ENCODE data around the gene ZNF70. TPM values are rescaled to one million over a fixed set of nuclear protein-coding genes. Genes with fewer than 3 reads are reported as not detected.

Gene ZNF70
- total RNA-seq = 2.5 and 3.0 TPM in 2 replicates

DNA sequence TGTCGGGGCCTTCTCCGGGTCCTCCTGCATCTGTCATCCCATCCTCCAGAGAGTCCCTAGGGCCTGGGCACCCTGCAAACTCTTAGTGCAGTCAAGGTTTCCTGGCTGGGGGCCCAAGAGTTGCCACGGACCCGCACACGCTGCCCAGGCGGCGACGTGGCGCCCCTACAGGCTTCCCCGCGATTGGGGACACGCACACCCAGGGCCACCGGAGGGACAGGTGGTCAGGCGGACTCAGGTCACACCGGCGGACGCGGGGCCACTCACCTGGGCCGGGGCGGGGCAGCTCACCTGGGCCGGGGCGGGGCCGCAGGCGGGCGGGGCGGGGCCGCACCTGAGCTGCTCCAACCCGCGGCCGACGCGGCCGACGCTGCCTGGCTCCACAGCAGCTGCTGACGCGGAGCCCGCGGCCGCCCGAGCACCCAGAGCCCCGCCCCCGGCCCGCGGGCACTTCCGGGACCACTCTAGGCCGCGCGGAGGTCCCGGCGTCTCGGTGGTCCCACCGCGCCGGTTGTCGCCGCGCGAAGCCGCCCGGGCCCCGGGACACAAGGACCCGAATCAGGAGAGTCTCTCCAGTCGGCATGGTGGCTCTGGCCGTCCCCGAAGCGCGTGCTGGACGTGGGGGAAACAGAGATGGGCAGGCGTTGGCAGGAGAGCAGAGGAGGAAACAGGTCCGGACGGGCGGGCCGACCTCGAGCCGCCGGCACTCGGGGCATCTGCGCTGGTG, at the start of gene ZNF70:
Gene ZNF70 (minus strand): TSS at position 399 of the 727 bp plus-strand sequence. CDS start 5,972 bp downstream, outside the sequence.
- intact Hi-C loops (cut with micrococcal nuclease) = loop anchor here (2.0 kb wide), 1 partner anchor 46 kb away; no protein-coding TSS in a partner anchor

DNA sequence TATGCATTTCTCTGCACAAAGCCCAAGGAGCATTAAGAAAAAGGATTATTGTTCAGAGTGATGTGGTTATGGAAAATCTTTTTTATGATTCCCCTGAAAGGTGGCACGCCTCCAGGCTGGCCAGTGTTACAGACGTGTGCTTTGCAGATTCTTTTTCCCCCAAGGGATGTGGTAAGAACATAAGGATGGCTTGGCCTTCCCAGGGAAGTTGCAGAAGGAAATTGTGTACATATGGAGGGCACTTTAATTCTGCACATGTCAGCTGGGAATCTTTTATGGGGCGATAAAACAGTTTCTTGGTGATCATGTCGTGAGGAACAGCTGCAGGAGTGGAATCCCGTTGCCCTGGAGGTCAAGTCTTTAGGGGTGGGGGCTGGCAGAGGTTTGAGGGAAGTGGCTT, 45.5 kb upstream of the ZNF70 start:
- intact Hi-C loops (cut with micrococcal nuclease) = no loop called here

DNA sequence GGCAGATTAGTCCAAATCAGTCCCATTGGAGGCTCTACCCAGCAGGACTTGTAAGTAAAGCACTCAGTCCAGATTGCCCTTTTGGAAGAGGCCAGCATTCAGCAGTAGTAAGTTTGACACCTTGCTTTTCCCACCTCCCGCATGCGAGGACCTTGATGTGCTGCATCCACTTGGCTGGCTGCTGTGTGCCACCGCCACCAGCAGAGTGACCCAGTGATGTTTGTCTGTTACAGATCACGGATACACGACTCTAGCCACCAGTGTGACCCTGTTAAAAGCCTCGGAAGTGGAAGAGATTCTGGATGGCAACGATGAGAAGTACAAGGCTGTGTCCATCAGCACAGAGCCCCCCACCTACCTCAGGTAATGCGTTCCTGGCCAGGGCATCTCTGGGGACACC, 42.4 kb upstream of the ZNF70 start:
- intact Hi-C loops (cut with micrococcal nuclease) = no loop called here

DNA sequence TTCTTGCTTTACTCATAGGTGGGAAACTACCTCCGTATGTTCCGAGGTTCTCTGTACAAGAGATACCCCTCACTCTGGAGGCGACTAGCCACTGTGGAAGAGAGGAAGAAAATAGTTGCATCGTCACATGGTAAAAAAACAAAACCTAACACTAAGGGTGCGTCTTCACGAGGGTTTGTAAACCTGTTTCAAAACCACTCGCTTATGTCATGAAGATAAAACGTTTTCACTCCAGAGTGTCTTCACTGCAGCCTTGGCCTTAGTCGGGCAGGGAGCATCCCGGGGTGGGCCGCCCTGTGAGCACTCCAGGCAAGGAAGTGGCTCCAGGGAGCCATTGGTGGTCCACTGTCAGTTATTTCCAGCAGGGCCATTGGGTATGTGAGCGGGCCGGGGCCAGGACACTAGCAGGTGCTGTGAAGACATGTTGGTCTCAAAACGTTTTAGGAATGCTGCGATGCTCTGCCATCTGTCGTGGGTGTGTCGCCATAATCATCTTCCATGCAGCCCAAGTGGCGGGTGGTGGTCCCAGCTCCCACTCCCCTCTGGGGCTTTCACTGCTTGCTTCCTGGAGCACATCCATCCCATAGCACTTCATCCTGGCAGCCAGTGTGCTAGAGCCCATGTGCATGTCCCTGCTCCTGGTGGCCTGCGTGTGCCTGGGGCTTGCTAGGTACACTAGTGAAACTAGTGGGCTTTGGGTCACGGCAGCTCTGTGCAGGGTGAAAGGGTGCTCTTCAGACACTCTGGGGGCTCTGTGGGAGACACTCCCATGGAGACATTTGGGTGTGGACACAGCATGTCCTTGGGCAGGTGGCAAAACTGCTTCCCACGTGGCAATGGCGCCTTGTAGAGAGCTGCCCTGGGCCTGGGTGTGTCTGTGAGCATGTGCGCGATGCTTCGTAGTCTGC, 41.1 kb upstream of the ZNF70 start:
- intact Hi-C loops (cut with micrococcal nuclease) = no loop called here

DNA sequence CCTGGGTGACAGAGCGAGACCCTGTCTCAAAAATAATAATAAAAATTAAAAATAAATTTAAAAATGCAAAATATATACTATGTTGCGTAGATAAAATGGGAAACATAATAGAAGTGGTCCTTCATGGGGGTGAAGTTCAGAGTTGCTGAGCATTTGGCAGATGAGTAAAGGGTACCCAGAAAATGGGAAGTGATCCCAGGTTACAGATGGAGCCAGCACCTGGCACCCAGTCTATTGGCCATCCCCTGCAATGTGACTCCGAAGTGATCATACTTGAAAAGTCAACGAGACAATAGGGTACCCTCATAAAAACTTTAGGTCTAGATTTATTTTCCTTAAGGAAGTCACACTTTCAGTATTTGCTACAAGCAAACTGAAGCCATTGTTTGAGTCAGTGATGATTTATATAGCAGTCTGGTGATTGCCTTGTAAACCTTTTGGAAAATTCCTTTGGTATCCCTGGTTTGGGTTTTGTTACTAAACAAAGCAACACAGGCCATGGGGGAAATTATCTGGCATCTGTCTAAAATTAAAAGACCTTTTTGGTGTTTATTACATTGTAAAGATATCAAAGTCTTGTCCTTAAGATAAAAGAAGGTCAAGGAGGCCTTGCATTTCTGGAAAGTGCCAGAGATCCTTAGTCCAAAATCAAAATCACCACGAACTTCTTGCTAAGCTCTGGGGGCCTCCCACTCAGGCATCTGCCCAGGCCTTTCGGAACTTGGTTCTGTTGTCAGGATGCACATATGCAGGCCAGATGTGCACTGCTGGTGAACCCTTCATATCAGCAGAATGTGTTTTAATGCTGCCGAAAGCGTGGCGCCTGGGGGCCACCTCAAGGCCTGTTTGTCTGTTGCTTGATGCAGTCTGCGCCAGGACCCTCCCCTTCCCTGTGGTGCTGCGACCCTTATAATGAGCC, 40.2 kb upstream of the ZNF70 start:
- intact Hi-C loops (cut with micrococcal nuclease) = no loop called here

DNA sequence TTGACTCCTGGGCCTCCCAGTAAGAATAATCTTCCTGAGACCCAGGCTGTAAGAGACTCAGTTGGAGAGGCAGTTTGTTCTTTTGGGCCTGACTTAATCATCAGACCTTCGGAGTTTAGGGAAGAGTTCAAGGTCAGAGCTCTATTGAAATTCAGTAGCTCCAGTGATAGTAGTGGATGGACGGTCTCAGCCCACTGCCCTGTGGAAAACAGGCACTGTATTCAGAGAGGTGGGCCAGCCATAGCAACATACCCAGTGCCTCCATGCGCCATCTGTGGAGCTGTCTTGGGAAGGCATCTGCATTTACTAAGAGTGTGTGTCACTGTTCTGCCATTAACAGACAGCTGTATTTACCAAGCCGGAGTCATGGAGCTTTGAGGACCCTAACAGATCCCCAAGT, 38.7 kb upstream of the ZNF70 start:
- intact Hi-C loops (cut with micrococcal nuclease) = no loop called here

DNA sequence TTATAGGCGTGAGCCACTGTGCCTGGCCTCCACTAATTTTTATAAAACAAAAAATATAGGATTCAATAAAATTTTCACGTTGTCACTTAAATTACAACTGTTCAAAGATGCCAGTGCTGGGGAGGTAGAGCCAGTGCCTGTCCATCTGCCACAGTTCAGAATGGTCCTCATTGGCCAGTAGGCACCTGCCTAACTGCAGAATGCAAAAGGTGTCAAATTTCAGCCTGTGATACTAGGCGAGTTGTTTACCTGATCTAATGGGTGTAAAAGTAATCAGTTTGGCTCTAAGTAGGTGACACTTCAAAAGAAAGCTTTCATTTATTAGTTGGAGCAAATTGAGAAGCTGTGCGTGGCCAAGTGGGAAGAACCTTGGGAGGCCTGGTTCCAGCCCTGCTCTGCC, 38.2 kb upstream of the ZNF70 start:
- intact Hi-C loops (cut with micrococcal nuclease) = no loop called here

DNA sequence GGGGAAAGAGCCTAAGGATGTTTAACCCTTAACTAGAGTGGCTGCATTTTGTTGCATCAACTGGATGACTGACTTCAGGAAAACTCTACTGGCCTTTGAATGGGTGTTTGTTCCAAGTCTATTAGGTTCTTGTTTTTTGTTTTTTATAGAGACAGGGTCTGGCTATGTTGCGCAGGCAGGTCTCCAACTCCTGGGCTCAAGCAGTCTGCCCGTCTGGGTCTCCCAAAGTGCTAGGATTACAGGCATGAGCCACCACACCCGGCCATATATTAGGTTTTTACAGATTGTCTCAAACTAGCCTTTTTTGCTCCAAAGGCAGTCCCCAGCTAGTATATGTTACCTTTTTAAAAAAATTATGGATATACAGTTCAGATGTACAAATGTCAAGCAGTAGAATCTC, 37.0 kb upstream of the ZNF70 start:
- intact Hi-C loops (cut with micrococcal nuclease) = loop anchor here (1.0 to 2.0 kb wide), 4 partner anchors 20 to 223 kb away; partner anchors contain the start of genes CABIN1, DERL3 and MIF

DNA sequence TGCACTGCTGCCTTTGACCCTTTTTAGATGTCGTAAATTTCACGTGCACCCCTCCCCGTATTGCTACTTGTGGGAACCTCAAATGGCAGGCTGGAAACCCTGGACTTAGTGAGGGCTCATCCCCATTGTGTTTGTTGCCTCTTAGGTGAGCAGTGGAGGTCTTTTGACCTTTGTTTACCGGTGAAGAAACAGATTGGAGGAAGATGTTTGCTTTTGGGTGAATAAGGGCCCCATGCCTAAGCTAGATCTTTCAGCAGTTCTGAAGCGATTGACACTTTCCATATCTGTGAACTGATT, 36.6 kb upstream of the ZNF70 start:
- intact Hi-C loops (cut with micrococcal nuclease) = loop anchor here (1.0 to 2.0 kb wide), 4 partner anchors 19 to 223 kb away; partner anchors contain the start of genes CABIN1, DERL3 and MIF

DNA sequence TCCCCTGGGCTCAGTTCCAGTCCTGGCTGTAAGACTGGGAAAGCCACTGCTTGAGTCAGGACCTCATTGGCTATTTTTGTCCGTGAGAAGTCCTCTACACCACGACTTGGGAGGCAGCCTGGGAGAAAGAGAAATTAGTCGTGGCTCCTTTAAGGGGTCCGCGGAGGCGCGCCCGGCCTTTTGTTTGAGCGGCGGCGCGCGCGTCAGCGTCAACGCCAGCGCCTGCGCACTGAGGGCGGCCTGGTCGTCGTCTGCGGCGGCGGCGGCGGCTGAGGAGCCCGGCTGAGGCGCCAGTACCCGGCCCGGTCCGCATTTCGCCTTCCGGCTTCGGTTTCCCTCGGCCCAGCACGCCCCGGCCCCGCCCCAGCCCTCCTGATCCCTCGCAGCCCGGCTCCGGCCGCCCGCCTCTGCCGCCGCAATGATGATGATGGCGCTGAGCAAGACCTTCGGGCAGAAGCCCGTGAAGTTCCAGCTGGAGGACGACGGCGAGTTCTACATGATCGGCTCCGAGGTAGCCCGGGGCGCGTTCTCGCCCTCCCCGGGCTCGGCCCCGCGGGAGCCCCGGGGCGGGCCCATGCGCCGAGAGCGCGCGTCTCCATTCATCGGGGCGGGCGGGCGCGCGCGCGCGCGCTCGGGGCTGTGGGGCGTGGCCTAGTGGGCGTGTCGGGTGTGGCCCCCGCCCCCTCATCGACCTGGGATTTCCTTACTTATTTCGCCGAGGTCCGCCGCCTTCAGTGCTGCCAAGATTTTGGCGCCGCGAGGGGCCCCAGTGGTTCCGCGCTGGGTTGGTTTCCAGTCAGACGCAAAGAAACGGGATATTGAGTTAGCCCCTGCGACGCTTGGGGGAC, 36.1 kb upstream of the ZNF70 start, which contains the start of gene SMARCB1:
Gene SMARCB1 (plus strand): TSS at position 215 of the 848 bp plus-strand sequence. CDS start 204 bp downstream, at position 419.
- intact Hi-C loops (cut with micrococcal nuclease) = loop anchor here (1.0 to 2.0 kb wide), 6 partner anchors 15 to 224 kb away; partner anchors contain the start of genes CABIN1, DERL3, MIF and MMP11

DNA sequence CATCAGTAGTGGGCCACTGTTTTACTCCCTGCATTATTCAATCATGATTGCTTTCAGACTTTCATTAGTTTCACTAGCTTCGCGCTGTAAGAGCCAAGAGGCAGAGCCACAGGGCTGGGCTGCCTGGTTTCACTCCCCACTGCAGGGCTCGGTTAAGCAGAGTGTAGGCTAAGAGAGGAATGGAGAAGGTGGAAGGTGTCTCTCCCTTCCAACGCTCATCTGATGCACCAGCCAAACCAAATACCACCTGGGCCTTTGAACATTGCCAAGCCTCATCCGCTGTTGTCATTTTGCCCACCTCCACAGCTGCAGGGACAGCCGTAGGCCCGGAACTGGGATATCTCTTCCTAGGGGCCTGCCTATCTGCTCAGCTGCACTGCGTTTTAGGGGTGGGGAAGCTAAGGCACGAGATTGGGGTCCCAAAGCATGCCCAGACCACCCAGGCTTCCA, 35.4 kb upstream of the ZNF70 start:
- intact Hi-C loops (cut with micrococcal nuclease) = loop anchor here (1.0 to 2.0 kb wide), 3 partner anchors 14 to 225 kb away; partner anchors contain the start of genes CABIN1 and MMP11

DNA sequence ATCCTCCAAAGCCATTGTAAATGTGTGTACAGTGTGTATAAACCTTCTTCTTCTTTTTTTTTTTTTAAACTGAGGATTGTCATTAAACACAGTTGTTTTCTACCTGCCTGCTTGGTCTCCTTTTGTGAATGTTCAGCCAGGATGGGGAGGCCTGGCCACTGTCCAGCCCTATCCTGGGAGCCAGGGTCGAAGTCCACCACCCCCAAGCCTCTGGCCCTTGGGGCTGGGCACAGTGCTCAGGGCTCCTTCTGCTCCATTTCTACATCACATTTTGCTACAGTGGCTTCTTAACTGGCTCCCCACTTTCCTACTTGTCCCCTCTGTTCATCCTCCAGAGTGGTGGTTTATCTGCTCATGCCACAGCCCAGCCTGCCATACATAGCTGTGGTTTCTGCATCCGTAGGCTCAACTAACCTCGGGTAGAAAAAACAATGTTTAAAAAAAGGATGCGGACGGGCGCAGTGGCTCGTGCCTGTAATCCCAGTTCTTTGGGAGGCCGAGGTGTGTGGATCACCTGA, 33.4 kb upstream of the ZNF70 start:
- intact Hi-C loops (cut with micrococcal nuclease) = no loop called here

DNA sequence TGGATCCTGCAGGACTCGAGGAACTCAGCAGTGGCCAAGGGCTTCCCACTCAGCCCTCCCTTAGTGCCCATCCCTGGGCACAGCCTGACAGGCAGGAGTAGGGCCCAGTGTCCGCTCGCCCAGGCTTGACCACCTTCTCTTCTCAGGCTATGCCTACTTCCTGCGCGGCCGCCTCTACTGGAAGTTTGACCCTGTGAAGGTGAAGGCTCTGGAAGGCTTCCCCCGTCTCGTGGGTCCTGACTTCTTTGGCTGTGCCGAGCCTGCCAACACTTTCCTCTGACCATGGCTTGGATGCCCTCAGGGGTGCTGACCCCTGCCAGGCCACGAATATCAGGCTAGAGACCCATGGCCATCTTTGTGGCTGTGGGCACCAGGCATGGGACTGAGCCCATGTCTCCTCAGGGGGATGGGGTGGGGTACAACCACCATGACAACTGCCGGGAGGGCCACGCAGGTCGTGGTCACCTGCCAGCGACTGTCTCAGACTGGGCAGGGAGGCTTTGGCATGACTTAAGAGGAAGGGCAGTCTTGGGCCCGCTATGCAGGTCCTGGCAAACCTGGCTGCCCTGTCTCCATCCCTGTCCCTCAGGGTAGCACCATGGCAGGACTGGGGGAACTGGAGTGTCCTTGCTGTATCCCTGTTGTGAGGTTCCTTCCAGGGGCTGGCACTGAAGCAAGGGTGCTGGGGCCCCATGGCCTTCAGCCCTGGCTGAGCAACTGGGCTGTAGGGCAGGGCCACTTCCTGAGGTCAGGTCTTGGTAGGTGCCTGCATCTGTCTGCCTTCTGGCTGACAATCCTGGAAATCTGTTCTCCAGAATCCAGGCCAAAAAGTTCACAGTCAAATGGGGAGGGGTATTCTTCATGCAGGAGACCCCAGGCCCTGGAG, 32.6 kb upstream of the ZNF70 start:
- intact Hi-C loops (cut with micrococcal nuclease) = no loop called here

DNA sequence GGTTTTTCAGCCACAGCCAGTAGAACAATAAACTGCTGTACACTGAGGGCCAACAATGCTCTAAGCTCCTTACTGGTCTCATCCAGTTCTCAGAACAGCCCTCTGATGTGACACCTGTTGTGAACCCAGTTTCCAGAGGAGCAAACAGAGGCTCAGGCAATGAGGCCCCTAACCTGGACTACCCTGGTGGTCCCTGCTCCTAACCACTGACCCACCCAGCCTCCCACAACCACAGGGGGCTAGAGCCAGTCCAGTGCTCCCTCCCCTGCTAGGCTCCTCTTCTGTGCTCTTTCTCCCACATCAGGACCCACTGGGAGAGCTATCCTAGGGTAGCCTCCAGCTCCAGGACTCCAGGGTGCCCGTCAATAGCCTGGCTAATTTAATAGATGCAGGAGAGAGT, 31.8 kb upstream of the ZNF70 start:
- intact Hi-C loops (cut with micrococcal nuclease) = no loop called here

DNA sequence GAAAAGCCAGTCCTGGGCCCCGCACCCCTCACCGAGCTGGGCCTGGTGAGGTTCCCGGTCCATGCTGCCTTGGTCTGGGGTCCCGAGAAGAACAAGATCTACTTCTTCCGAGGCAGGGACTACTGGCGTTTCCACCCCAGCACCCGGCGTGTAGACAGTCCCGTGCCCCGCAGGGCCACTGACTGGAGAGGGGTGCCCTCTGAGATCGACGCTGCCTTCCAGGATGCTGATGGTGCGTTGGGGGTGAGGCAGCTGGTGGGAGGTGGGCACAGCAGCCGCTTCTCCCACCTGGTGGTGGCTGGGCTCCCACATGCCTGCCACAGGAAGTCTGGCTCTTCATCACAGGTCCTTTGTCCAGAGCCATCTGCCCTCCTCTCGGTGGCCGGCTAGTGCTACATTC, 31.3 kb upstream of the ZNF70 start:
- intact Hi-C loops (cut with micrococcal nuclease) = no loop called here

DNA sequence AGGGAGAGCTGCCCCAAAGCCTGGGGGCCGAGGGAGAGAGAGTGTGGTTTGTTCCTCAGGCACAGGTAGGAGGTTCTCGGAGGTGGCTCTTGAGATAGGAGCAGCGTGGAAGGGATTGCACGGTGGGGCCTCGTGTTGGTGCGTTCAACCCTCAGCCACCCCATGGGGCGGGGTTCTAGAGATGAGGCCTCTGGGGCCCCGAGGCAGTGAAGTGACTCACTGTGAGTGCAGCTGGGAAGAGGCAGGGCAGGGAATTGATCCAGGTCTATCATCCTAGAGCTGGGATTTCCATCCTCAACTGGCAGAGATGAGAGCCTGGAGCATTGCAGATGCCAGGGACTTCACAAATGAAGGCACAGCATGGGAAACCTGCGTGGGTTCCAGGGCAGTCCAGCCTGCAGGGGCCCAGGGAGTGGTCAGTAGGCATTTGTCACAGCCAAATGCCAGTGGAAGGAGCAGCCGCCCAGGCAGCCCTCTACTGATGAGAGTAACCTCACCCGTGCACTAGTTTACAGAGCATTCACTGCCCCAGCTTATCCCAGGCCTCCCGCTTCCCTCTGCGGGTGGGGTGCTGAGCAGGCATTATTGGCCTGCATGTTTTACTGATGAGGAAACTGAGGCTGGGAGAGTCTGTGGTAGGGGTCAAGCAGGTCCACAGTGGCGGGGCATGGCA, 30.7 kb upstream of the ZNF70 start:
- intact Hi-C loops (cut with micrococcal nuclease) = no loop called here

DNA sequence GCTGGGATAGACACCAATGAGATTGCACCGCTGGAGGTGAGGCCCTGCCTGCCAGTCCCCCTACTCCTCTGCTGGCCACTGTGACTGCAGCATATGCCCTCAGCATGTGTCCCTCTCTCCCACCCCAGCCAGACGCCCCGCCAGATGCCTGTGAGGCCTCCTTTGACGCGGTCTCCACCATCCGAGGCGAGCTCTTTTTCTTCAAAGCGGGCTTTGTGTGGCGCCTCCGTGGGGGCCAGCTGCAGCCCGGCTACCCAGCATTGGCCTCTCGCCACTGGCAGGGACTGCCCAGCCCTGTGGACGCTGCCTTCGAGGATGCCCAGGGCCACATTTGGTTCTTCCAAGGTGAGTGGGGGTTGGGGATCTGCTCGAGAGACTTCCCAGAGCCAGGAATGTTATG, 30.2 kb upstream of the ZNF70 start:
- intact Hi-C loops (cut with micrococcal nuclease) = no loop called here

DNA sequence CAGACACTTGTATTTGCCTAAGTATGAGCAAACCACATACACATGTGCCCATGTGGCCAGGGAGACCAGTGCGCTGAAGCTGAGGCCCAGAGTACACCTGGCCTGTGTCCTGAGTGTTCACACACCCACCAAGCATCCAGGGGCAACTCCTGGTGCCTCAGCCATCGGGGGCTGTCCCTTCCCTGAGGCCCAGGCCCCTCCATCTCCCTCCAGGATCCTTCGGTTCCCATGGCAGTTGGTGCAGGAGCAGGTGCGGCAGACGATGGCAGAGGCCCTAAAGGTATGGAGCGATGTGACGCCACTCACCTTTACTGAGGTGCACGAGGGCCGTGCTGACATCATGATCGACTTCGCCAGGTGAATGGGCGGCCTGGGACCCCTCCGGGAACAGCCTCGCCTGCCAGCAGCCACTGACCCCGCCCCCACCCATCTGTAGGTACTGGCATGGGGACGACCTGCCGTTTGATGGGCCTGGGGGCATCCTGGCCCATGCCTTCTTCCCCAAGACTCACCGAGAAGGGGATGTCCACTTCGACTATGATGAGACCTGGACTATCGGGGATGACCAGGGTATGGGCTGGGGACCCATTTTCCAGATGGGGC, 29.3 kb upstream of the ZNF70 start:
- intact Hi-C loops (cut with micrococcal nuclease) = no loop called here
